CD4-positive, CD25-positive, alpha-beta regulatory T cell (primary cell): ENCODE results near the gene ZNF844. TPM values are rescaled to one million over a fixed set of nuclear protein-coding genes. Genes with fewer than 3 reads are reported as not detected.
A peak's percentile ranks its signal among the peaks of the same experiment; 100 is the strongest.
"Not testable (repeated sequence)": the region's sequence is repeated elsewhere in the genome, so short reads cannot be mapped to it uniquely, and the experiment has no call there.

Source experiments
- ATAC-seq, 2 donors: fragments of 150-1000 bp; cut with Tn5 transposase; one replicate each; pipeline ENCODE4 v1.10.0; 2021; ENCODE audit warnings: low read depth in 2 of 2, moderate number of reproducible peaks in 2 of 2, moderate library complexity in 1 of 2
- DNase-seq, 3 donors: peaks; one replicate each; pipeline versions ENCODE4 v3.0.0 to v3.0.0-alpha.2; 2012 to 2022; ENCODE audit warnings: mixed read lengths in 1 of 3
- H3K27ac ChIP-seq: one replicate; pipeline ENCODE4 v1.7.0; 2013; ENCODE audit warnings: mild to moderate bottlenecking, low read length; ENCODE audit not compliant: insufficient read depth, poor library complexity, severe bottlenecking
- H3K27me3 ChIP-seq: one replicate; pipeline ENCODE4 v1.7.0; 2013; ENCODE audit warnings: low read length; ENCODE audit not compliant: control insufficient read depth, insufficient read depth
- H3K36me3 ChIP-seq: one replicate; pipeline ENCODE4 v1.7.0; 2013; ENCODE audit warnings: mild to moderate bottlenecking, low read length, moderate library complexity; ENCODE audit not compliant: control insufficient read depth, insufficient read depth
- H3K4me1 ChIP-seq: 2 replicates; pipeline ENCODE4 v1.7.0; 2013; ENCODE audit warnings: mild to moderate bottlenecking, low read length; ENCODE audit not compliant: insufficient read depth, control insufficient read depth, poor library complexity, severe bottlenecking
- H3K4me3 ChIP-seq: one replicate; pipeline ENCODE4 v1.7.0; 2013; ENCODE audit warnings: low read depth, mild to moderate bottlenecking, low read length, moderate library complexity
- H3K9me3 ChIP-seq, 2 experiments: 1 replicate in 1 of 2; 2 replicates in 1 of 2; pipeline ENCODE4 v1.7.0; 2013; ENCODE audit warnings: low read length in 2 of 2, mild to moderate bottlenecking in 1 of 2, moderate library complexity in 1 of 2; ENCODE audit not compliant: control insufficient read depth in 2 of 2
- H3K27ac Mint-ChIP-seq, 3 donors: one replicate each; pipeline ENCODE4 v1.8.0; 2020 to 2022; ENCODE audit warnings: mild to moderate bottlenecking in 3 of 3, mixed read lengths in 3 of 3, moderate library complexity in 2 of 3
- H3K27me3 Mint-ChIP-seq: one replicate; pipeline ENCODE4 v1.8.0; 2022; ENCODE audit warnings: mild to moderate bottlenecking, mixed read lengths
- H3K36me3 Mint-ChIP-seq: one replicate; pipeline ENCODE4 v1.8.0; 2020; ENCODE audit warnings: mixed read lengths
- H3K4me1 Mint-ChIP-seq, 4 donors: one replicate each; pipeline ENCODE4 v1.8.0; 2020 to 2022; ENCODE audit warnings: mixed read lengths in 4 of 4, mild to moderate bottlenecking in 1 of 4
- H3K4me3 Mint-ChIP-seq, 4 donors: one replicate each; pipeline ENCODE4 v1.8.0; 2020 to 2022; ENCODE audit warnings: mild to moderate bottlenecking in 4 of 4, mixed read lengths in 4 of 4, moderate library complexity in 3 of 4
- H3K9me3 Mint-ChIP-seq, 7 donors: one replicate each; pipeline ENCODE4 v1.8.0; 2020 to 2022; ENCODE audit warnings: mixed read lengths in 7 of 7, mild to moderate bottlenecking in 3 of 7, moderate library complexity in 2 of 7
- polyA plus RNA-seq, 4 donors: library from polyadenylated mRNA; unstranded; fragments of 300-500 nt; fragmentation: Illumina TruSeq; gene quantifications; one replicate each; pipeline ENCODE4 v1.2.3, GENCODE V29; 2021
- total RNA-seq: library from RNA; stranded (reverse); gene quantifications from one replicate; pipeline ENCODE4 v1.2.3, GENCODE V29; 2022

ZNF844 gene
- total and polyA plus RNA-seq, 5 donors from 2014 or later = 1.1 to 5.0 (median 2.4) TPM

DNA sequence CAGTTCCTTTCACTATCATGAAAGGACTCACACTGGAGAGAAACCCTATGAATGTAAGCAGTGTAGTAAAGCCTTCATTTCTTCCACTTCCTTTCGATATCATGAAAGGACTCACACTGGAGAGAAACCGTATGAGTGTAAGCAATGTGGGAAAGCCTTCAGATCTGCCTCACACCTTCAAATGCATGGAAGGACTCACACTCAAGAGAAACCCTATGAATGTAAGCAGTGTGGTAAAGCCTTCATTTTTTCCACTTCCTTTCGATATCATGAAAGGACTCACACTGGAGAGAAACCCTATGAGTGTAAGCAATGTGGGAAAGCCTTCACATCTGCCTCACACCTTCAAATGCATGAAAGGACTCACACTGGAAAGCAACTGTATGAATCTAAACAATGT is 11.8 kb downstream of the ZNF844 start:
- not testable (repeated sequence) for H3K27ac Mint-ChIP-seq, H3K27me3 ChIP-seq, H3K4me3 Mint-ChIP-seq, ATAC-seq, H3K27me3 Mint-ChIP-seq, H3K4me1 Mint-ChIP-seq, H3K27ac ChIP-seq, H3K4me3 ChIP-seq, DNase-seq, H3K4me1 ChIP-seq
- H3K9me3 ChIP-seq = peaks cover 62 to 90% of the 10 kb centered on the region in 2 experiments
- H3K36me3 ChIP-seq = peaks cover 25% of the 10 kb centered on the region
- Mint-ChIP-seq H3K9me3 (peaks cover 0 to 70% (median 27%) of the 10 kb centered on the region in 7 donors), H3K36me3 (peaks cover 25% of the 10 kb centered on the region)

DNA sequence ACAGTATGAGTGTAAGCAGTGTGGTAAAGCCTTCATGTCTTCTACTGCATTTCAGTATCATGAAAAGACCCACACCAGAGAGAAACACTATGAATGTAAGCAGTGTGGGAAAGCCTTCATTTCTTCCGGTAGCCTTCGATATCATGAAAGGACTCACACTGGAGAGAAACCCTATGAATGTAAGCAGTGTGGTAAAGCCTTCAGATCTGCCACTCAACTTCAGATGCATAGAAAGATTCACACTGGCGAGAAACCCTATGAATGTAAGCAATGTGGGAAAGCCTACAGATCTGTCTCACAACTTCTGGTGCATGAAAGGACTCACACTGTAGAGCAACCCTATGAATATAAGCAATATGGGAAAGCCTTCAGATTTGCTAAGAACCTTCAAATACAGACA is 12.8 kb downstream of the ZNF844 start:
- no peak overlapping the region for H3K4me3 Mint-ChIP-seq
- Histone ChIP-seq H3K36me3 (peaks cover 25% of the 10 kb centered on the region), H3K27ac (no peak overlapping the region), H3K27me3 (no peaks in the 10 kb centered on the region), H3K9me3 (peaks cover 57 to 86% of the 10 kb centered on the region in 2 experiments), H3K4me3 (no peak overlapping the region), H3K4me1 (no peaks in the 10 kb centered on the region)
- peaks cover 25% of the 10 kb centered on the region for H3K36me3 Mint-ChIP-seq
- no peak overlapping the region for H3K27ac Mint-ChIP-seq
- DNase-seq (no peak), ATAC-seq (no peak)
- H3K27me3 Mint-ChIP-seq = no peaks in the 10 kb centered on the region
- H3K9me3 Mint-ChIP-seq = peaks cover 0 to 71% (median 27%) of the 10 kb centered on the region in 7 donors
- no peaks in the 10 kb centered on the region for H3K4me1 Mint-ChIP-seq

GRCh38 chr19:12083336-12083735 is 18.8 kb downstream of the ZNF844 start:
- not testable (repeated sequence) for H3K27ac Mint-ChIP-seq, H3K36me3 ChIP-seq, H3K27me3 Mint-ChIP-seq, H3K27ac ChIP-seq, H3K4me3 Mint-ChIP-seq, H3K4me1 Mint-ChIP-seq, DNase-seq, H3K27me3 ChIP-seq, H3K36me3 Mint-ChIP-seq, H3K4me3 ChIP-seq, ATAC-seq, H3K4me1 ChIP-seq
- H3K9me3 Mint-ChIP-seq = peaks cover 0 to 42% (median 4%) of the 10 kb centered on the region in 7 donors
- H3K9me3 ChIP-seq = peaks cover 14 to 43% of the 10 kb centered on the region in 2 experiments

DNA sequence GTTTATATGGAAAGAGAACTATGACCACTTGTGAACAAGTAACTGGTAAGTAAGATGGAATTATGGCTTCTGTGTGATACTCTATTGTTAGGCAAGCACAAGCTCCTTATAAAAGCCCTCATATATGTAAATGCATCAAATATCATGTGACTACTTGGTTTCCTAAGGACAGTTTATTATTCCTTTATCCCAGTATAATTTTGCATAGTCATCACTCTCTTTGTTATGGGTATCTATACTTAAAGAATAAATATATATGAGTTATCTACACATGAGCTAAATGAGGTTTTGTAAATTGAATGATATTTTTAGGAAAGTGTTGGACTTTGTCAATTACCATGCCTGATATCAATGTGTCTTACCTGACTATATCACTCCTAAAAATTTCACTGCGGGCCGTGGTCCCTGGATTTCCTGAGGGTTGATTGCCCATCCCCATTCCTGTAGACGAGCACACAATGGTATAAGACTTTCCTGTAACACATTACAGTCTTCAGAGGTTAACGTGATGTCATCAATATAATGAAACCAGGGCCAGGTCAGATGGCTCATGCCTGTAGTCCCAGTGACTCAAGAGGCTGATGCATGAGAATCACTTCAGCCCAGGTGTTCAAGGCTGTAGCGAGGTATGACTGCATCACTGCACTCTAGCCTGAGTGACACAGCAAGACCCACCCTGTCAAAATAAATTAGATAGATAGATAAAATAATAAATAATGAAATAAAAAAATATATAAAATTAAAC is 20.7 kb downstream of the ZNF844 start:
- H3K36me3 ChIP-seq = no peaks in the 10 kb centered on the region
- ATAC-seq (no peak), DNase-seq (no peak)
- H3K9me3 ChIP-seq = peaks cover 7 to 29% of the 10 kb centered on the region in 2 experiments
- no peaks in the 10 kb centered on the region for H3K27me3 ChIP-seq
- no peak overlapping the region for H3K4me3 ChIP-seq
- peak overlapping the region in 1 of 3 donors; percentile 26 for H3K27ac Mint-ChIP-seq
- H3K36me3 Mint-ChIP-seq = no peaks in the 10 kb centered on the region
- H3K9me3 Mint-ChIP-seq = peaks cover 0 to 27% (median 4%) of the 10 kb centered on the region in 7 donors
- no peak overlapping the region for H3K27ac ChIP-seq
- H3K4me3 Mint-ChIP-seq = no peak overlapping the region
- no peaks in the 10 kb centered on the region for H3K27me3 Mint-ChIP-seq
- no peaks in the 10 kb centered on the region for H3K4me1 Mint-ChIP-seq
- H3K4me1 ChIP-seq = no peaks in the 10 kb centered on the region

- H3K36me3 Mint-ChIP-seq = no peaks in the 10 kb centered on the region
- peaks cover 0 to 14% (median 4%) of the 10 kb centered on the region in 7 donors for H3K9me3 Mint-ChIP-seq
- H3K4me1 Mint-ChIP-seq = peaks cover 0 to 15% (median 5%) of the 10 kb centered on the region in 4 donors
- H3K27ac ChIP-seq = no peak overlapping the region
- peak in 1 of 2 donors; percentile 47 for ATAC-seq
- no peak overlapping the region for H3K4me3 ChIP-seq
- no peaks in the 10 kb centered on the region for H3K9me3 ChIP-seq
- H3K27ac Mint-ChIP-seq = no peak overlapping the region
- H3K27me3 ChIP-seq = no peaks in the 10 kb centered on the region
- peak; percentile 19 to 63 (median 39) for DNase-seq
- H3K4me1 ChIP-seq = no peaks in the 10 kb centered on the region
- H3K27me3 Mint-ChIP-seq = peaks cover 4% of the 10 kb centered on the region
- no peaks in the 10 kb centered on the region for H3K36me3 ChIP-seq
- peak overlapping the region; percentile 56 to 82 (median 64) for H3K4me3 Mint-ChIP-seq
Measured at GRCh38 chr19:12090807-12091206, 26.3 kb downstream of the ZNF844 start.

DNA sequence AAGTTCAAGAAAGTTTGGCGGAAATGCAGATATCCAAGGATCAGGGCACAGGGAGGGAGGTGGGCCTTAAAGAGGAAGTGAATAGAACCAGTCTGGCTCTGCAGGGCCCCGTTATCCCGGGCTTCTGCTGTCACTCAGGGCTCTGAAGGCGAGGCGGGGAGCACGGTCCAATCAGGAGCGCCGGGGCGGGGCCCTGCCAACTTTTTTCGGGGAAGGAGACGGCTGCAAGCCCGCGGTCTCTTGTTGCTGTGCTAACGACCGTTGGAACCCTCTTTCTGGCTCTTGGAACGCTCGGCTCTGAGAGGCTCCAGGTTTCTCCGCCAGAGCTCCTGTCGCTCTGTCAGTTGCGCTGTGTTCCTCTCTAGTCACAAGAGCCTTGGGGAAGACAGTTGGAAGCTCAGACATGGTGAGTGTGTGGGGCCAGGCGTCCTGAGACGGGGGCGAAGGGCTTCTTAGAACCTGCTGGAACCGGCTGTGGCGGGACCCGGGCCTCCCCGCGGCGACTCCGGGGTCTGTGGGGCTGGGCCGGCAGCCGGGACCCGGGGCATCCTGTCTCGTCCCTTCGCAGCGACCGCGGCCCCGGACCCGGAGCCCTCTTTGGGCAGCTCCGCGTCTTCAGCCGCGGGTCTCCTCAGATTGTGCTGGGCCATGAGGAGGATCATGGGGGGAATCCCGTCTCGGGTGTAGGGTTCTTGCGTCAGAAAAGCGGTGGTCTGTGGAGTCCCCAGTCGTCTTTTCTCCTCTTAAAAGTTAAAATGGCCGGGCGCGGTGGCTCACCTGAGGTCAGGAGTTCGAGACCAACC is 27.7 kb downstream of the ZNF844 start:
- Mint-ChIP-seq H3K36me3 (no peaks in the 10 kb centered on the region), H3K9me3 (peaks cover 0 to 14% (median 4%) of the 10 kb centered on the region in 7 donors), H3K27me3 (peaks cover 4% of the 10 kb centered on the region), H3K27ac (peak overlapping the region in 1 of 3 donors; percentile 48), H3K4me3 (peak overlapping the region; percentile 69 to 92 (median 85)), H3K4me1 (peaks cover 0 to 15% (median 5%) of the 10 kb centered on the region in 4 donors)
- ATAC-seq (peak; percentile 53 to 56), DNase-seq (peak in 2 of 3 donors; percentile 2 to 73)
- no peaks in the 10 kb centered on the region for H3K36me3 ChIP-seq
- no peak overlapping the region for H3K27ac ChIP-seq
- no peaks in the 10 kb centered on the region for H3K4me1 ChIP-seq
- H3K4me3 ChIP-seq = peak overlapping the region; percentile 55
- no peaks in the 10 kb centered on the region for H3K9me3 ChIP-seq
- no peaks in the 10 kb centered on the region for H3K27me3 ChIP-seq

DNA sequence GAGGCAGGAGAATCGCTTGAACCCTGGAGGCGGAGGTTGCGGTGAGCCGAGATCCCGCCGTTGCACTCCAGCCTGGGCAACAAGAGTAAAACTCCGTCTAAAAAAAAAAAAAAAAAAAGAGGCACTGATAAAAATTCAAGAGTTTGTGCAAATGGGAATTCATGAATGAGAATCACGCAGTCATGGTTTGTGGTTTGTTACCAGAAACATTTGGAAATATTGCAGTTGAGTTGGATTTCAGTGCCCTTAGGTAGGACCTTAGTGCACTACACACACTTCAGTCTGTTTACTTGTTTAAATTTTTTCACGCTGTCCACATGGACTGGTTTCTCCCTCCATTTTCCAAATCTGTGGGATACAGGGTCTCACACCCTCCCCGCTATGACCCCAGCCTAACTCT is 28.4 kb downstream of the ZNF844 start:
- H3K27ac ChIP-seq = no peak overlapping the region
- H3K27me3 Mint-ChIP-seq = peaks cover 4% of the 10 kb centered on the region
- peaks cover 0 to under 1% of the 10 kb centered on the region in 2 experiments for H3K9me3 ChIP-seq
- H3K36me3 Mint-ChIP-seq = no peaks in the 10 kb centered on the region
- no peaks in the 10 kb centered on the region for H3K27me3 ChIP-seq
- peaks cover 0 to 15% (median 5%) of the 10 kb centered on the region in 4 donors for H3K4me1 Mint-ChIP-seq
- H3K27ac Mint-ChIP-seq = no peak overlapping the region
- H3K4me3 Mint-ChIP-seq = peak overlapping the region; percentile 52 to 89 (median 84)
- H3K36me3 ChIP-seq = no peaks in the 10 kb centered on the region
- ATAC-seq (no peak), DNase-seq (no peak)
- no peaks in the 10 kb centered on the region for H3K4me1 ChIP-seq
- peak overlapping the region; percentile 8 for H3K4me3 ChIP-seq
- peaks cover 0 to 14% (median 4%) of the 10 kb centered on the region in 7 donors for H3K9me3 Mint-ChIP-seq
